Measurements from ENCODE around the gene E2F8.

E2F8 gene

DNA sequence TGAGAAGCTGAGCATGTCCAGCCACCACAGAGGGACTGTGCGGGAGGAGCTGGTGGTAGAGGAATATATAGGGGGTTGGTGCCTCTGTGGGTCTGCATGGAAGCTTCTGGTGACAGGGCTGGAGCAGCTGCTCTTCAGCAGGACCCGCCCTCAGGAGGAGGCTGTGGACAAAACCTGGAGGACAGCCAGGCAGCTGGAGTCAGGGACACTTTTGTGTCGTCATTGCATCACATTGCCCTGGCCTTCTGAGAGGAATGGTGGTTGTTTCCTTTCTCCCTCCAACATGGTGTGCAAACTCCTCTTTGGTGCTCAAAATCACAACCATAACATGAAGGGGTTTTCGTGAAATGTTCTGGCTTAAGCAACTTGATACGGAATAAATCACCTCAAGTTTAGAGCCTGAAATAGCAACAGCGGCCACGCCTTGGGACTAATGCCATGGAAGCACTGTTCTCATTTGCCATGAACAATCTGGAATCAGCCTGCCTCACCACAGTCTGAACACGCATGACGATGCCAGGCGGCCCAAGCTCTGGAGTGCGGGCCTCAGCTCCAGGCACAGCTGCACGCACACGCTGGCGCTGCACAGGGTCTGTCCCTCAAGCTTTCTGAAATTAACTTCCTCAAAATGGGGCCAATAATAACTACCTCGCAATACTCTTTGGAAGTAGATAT lies 21.8 kb downstream of the E2F8 start:
- no peak for DNase-seq

GRCh38 chr11:19218216-19218615 lies 22.5 kb downstream of the E2F8 start:
- no peak for DNase-seq

GRCh38 chr11:19216709-19217374 lies 23.9 kb downstream of the E2F8 start:
- DNase-seq, result no peak

DNA sequence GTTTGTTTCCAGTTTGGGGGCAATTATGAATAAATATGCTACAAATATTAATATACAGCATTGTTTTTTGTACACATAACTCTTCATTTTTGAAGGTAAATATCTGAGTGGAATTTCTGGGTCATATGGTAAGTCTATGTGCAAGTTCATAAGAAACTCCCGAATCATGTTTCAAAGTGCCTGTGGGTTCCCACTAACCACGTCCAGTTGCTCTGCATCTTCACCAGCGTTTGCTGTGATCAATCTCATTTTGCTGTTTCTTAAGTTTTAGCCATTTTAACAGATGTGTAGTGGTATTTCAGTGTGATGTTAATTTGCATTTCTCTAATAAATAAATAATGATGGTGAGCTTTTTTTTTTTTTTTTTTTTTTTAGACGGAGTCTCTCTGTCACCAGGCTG lies 24.7 kb downstream of the E2F8 start:
- no peak for DNase-seq

GRCh38 chr11:19209617-19210370 lies 31.0 kb downstream of the E2F8 start:
- no peak for DNase-seq

- DNase-seq, result no peak
Observed at GRCh38 chr11:19208959-19209546, 31.7 kb downstream of the E2F8 start.

DNA sequence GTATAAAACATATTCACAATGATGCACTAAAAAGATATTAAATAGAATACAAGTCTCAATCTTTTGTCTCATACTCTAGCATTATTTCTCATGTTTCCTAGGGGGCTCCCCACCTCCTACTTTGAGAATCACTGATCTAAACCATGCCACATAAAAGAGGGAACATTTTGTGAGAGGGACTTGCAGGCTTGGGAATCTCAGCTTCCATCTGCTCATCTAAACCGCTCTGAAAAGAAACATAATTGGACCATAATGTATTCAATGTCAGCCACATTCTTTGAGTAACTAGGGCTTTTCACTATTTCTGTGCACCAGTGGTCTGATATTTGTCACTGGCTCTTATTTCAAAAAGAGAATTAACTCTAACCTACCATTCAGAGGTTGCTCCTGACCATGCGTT lies 32.6 kb downstream of the E2F8 start:
- DNase-seq, result no peak

DNA sequence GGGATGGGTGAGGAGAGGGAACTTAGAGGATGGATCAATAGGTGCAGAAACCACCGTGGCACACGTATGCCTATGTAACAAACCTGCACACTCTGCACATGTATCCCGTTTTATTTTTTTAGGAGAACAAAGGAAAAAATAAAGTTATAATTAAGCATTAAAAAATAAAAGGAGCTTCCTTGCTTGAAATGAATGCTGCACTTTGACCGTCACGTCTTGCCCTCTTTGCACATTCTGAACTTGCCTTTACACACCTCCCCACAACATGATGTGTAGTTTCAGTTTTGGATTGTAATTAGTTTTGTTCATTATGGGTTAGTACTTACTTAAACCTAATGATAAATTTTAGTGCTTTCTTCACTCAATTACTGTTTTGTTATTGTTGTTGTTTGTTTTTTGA lies 35.9 kb downstream of the E2F8 start:
- no peak for DNase-seq

DNA sequence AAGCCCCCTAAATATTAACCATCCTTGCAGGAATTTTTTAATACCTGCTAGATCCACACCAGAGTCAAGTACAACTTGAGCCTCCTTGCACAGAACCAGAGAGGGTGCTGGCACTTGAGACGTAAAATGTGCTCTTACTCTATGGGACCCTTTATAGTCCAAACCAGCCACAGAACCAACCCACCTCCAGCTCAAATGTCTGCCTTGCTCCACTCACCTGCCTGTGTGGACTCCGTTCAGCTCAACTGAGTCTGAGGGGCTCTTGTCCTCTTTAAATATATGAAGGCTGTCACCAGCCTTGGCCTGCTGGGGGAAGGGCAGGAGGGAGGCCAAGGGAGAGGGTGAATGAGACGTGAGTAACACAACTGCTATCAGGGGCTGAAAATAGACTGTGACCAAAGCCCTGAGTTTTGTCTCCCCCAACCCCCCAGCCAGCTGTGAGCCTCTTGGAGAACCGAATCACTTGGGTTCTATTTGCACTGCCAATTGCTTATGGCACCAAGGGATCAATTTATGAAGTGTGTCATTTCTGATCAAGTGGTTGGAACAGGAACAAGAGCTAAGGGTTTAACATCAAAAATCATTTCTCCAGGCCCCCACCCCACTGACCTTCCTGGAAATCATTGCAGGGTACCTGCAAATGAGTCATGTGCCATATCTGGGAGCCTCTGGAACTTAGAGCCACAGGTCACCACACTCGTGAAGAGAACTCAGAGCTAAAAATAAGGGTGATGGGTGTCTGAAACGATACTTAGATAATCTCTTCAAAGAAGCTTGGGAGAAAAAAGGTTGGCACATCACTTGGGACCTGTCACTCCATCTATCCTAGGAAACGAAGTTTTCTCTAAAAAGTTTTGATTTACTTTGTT lies 38.8 kb downstream of the E2F8 start, which contains the start of gene CSRP3:
Gene CSRP3, minus strand, starts transcription at position 247 of the 869 bp plus-strand sequence. CDS start 9,535 bp downstream, outside the sequence.
- no peak for DNase-seq

- no peak for DNase-seq
Observed at GRCh38 chr11:19200410-19201201, 40.1 kb downstream of the E2F8 start.

DNA sequence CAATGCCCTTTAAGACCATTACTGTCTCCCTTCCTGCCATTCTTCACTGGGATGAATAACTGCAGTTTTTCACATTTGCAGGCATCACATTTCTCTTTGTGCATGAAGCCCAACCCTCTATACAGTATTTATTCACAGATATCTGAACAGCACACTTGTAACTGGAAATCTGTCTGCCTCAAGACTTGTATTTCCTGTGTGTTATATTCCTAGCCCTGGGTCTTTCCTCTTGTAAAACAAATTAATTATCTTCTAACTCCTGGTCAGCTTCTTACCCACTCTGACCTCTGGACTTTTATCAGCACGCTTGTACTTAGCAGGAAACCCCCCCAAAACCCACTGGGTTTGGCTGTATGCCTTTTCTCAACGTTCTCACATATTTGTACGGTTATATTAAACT lies 41.0 kb downstream of the E2F8 start:
- DNase-seq, result no peak

DNA sequence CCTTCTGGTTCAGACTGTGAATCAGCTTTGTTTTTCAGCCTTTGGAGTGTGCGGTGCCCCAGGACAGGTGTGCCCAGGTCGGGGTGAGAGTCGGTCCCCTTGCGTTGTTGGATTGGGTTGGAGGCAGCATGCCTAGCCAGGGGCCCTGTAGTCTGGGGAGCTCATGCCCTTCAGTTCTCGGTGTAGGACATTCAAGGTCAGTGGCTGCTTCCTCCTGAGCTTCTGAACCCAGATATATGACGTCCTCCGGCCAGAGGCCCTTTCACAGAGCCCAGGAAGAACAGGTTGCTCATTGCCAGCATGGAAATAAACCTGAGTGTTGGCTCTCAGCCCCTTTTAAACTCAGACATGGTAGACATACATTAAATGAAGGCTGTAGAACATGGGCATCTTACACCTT lies 41.7 kb downstream of the E2F8 start:
- no peak for DNase-seq

DNA sequence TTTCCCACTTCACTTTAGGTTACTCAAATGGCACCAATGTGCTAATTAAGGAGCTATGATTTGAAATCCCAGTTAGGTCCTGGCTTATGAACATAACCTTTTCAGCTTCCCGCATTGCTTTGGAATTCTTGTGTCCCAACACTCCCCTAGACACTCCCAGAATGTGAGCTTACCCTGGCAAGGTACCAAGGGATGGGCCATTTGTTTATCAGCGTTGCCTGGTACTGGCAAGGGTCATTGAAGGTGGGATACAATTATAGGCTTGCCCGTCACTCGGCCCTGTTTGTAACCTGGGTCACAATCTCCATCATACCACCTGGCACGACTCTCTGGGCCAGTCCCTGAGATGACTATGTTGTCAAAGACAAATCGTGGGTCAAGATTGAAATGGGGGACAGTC lies 44.3 kb downstream of the E2F8 start:
- DNase-seq, result no peak

DNA sequence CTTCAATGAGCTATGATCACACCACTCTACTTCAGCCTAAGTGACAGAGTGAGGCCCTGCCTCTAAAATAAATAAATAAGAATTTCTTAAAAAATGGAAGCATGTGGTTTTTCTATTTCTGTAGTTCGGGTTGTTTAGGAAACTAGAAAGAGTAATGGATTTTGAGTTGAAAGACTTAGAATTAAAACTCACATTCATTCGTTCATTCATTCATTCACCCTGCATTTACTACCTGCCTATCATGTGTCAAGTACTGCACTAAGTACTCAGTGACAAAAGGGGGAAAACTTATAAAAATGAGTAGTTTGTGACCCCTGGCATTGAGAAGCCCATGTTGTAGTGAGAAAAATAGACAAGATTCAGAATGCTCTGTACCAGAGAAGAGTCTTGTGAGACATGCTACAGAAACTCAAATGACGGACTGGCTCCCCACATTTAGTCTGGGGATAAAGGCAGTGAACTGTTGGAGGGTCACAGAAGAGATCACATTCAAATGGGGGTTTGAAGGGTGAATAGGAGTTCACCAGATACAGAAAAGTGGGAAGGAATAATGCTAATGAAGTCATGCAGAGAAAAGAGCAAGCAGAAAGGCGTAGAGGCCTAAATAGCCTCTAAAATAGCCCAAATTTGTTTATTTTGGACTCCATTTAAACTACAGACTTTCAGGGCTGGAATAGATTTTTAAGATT lies 46.0 kb downstream of the E2F8 start:
- DNase-seq, result no peak

DNA sequence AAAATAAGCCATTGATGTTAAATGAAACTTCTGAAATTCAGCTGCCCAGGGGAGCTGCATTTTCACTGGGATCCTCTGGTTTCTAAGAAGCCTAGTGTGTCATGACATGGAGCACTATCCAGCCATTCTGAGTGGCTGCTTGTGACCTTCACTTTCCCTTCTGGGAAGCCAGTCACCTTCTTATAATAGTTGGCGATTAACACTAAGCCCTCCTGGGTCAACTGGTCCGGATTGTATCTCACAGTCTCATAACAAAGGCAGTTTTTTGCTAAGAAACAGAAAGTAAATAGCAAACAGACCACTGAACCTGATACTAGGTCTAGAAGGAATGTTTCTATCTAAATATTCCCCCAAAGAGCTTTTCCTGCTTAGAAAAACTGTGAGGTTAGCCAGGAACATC lies 46.8 kb downstream of the E2F8 start:
- DNase-seq, result no peak

GRCh38 chr11:19191530-19192169 lies 49.1 kb downstream of the E2F8 start:
- no peak for DNase-seq

DNA sequence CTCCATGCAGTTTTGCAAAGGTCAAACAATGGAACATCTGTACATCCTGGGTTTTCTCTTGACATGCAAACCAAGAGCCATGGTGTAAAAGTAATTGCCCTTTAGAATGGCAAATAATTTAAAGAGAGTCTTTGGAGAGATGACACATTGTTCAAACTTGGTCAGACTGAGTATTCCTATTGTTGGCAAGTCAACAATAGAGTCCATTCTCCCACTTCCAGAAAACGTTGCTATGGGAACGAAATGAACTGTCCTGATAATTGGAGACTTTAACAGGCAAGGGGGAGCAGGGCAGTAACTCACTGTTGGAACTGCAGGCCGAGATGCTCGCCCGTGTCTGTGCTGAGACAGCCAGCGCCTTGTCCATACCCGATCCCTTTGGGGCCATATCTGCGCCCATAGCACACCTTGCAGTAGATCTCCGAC lies 52.9 kb downstream of the E2F8 start:
- no peak for DNase-seq

DNA sequence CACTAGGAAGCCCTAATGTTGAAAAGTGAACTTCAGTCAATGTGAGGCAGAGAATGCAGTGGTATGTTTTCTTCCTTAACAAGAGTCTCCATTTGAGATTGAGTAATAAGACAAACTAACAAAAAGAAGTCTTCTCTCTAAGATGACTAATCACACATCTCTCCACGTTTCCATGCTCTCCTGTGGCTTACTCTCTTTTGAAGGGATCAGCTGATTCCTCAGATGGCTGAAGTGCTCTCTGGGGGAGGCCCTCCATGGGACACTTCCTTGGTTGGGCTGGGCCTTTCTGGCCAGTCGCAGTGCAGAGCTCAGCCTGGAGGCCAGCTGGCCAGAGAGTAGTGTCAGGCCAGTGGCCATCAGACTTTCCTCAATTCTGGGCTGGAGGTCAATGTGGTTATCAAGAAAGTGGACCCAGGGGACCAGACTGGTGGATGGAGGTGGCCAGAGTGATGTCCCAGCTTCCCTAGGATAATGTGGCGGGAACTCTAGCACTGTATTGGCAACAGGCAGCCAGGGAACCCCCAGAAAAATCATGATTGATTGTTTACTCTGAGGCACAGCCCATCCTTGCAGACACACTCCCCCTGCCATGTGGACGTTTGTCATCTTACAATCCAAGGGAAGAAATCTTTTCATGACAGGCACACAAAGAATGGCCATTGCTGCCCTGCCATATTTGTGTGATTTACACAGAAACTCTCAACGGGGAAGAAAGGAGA lies 53.5 kb downstream of the E2F8 start:
- no peak for DNase-seq

GRCh38 chr11:19185516-19186052 lies 55.2 kb downstream of the E2F8 start:
- no peak for DNase-seq

DNA sequence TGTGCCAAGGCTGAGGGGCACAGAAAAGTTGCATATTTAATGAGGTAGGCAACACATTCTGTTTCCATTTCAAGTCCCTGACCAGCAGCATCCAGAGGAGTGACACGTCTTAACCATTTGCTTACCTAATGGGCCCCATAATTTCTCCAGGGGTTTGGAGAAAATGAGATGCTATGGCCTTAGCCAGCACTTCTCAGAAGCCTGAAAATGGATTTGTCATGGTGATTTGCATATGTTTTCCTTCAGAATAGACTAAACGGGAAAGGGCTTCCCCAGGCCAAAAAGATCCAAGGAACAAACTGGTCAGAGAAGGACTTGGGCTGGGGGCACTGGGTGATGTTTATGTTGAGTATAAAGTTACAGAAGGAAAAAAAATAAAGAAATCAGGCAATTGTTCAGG lies 55.7 kb downstream of the E2F8 start:
- no peak for DNase-seq

Data from CD4-positive, alpha-beta T cell treated with Interferon alpha-2 for 1 hour (primary cell).